Endothelial cell of umbilical vein (primary cell): Measurements from ENCODE around the gene CHRM3. TPM values are rescaled to one million over a fixed set of nuclear protein-coding genes. Genes with fewer than 3 reads are reported as not detected.

Source experiments
- BruUV-seq: library from RNA; stranded (reverse); fragments of 400-500 nt; replicated peaks from 2 replicates; lab custom pipeline; 2021; lab: Mats Ljungman, UMichigan
- CTCF ChIA-PET: fragments of 300-600, 350-600 bp; sonication (Branson Sonifier 250); formaldehyde crosslinking; loops from one replicate; lab custom pipeline; 2021; ENCODE audit warnings: antibody characterized with exemption, inconsistent platforms; lab: Charles Lee
- POLR2A ChIA-PET: fragments of 300-600, 350-600 bp; sonication (Branson Sonifier 250); formaldehyde crosslinking; loops from one replicate; lab custom pipeline; 2021; ENCODE audit warnings: antibody characterized with exemption, inconsistent platforms; lab: Charles Lee
- DNase-seq: peaks from one replicate; pipeline ENCODE4 v3.0.0-alpha.2; 2011; ENCODE audit warnings: low read depth, low spot score
- FAIRE-seq: peaks from 2 replicates; lab custom pipeline; 2011; peaks lifted over from hg19 to GRCh38; lab: Jason Lieb, UNC
- H2AFZ ChIP-seq: 2 replicates; pipeline ENCODE4 v1.6.0; 2012; ENCODE audit warnings: low read depth, low read length, control low read depth, inconsistent platforms
- H3K27ac ChIP-seq: 2 replicates; pipeline ENCODE4 v1.5.1; 2011; ENCODE audit warnings: low read depth, mild to moderate bottlenecking, control low read depth, low read length, moderate library complexity; ENCODE audit not compliant: insufficient read depth
- H3K27me3 ChIP-seq, 2 experiments: 2 replicates each; pipeline versions ENCODE4 v1.6.0 to v1.6.1; 2011; ENCODE audit warnings: low read length in 2 of 2, mixed read lengths in 1 of 2; ENCODE audit not compliant: control insufficient read depth in 2 of 2, insufficient read depth in 2 of 2
- H3K36me3 ChIP-seq, 2 experiments: 2 replicates in 1 of 2; 3 replicates in 1 of 2; pipeline ENCODE4 v1.5.1; 2011; ENCODE audit warnings: low read length in 2 of 2, mild to moderate bottlenecking in 1 of 2, moderate library complexity in 1 of 2; ENCODE audit not compliant: control insufficient read depth in 2 of 2, insufficient read depth in 2 of 2; ENCODE audit errors: extremely low read depth in 1 of 2
- H3K4me1 ChIP-seq: 3 replicates; pipeline ENCODE4 v1.5.1; 2011; ENCODE audit warnings: mild to moderate bottlenecking, low read length; ENCODE audit not compliant: control insufficient read depth, insufficient read depth; ENCODE audit errors: extremely low read depth
- H3K4me2 ChIP-seq: 2 replicates; pipeline ENCODE4 v1.6.1; 2011; ENCODE audit warnings: low read length, control low read depth, mixed read lengths; ENCODE audit not compliant: insufficient read depth
- H3K4me3 ChIP-seq, 3 experiments: fragments of 200-600 bp in 1 of 3; sonication (generic), shearing (Covaris generic) in 1 of 3; replicated peaks in 1 of 3; 2 replicates each; pipeline ENCODE4 v1.5.1; 2011 to 2016; ENCODE audit warnings: control low read depth in 3 of 3, low read length in 3 of 3, mild to moderate bottlenecking in 2 of 3, inconsistent platforms in 1 of 3, low read depth in 1 of 3, moderate library complexity in 1 of 3; ENCODE audit not compliant: insufficient read depth in 1 of 3
- H3K79me2 ChIP-seq: 2 replicates; pipeline ENCODE4 v1.6.0; 2012; ENCODE audit warnings: low read length, inconsistent platforms; ENCODE audit not compliant: control insufficient read depth, insufficient read depth
- H3K9ac ChIP-seq: replicated peaks from 2 replicates; pipeline ENCODE3; 2011; ENCODE audit warnings: low read length, control low read depth; ENCODE audit not compliant: insufficient read depth; ENCODE audit errors: extremely low read depth
- H3K9me1 ChIP-seq: replicated peaks from 3 replicates; pipeline ENCODE4 v1.6.0; 2011; ENCODE audit warnings: mild to moderate bottlenecking, low read length; ENCODE audit not compliant: control insufficient read depth, insufficient read depth; ENCODE audit errors: extremely low read depth
- H3K9me3 ChIP-seq: replicated peaks from 2 replicates; pipeline ENCODE4 v1.5.1; 2012; ENCODE audit warnings: low read length, inconsistent platforms; ENCODE audit not compliant: control insufficient read depth, insufficient read depth
- H4K20me1 ChIP-seq: replicated peaks from 2 replicates; pipeline ENCODE3; 2011; ENCODE audit warnings: mild to moderate bottlenecking, low read length; ENCODE audit not compliant: control insufficient read depth, insufficient read depth; ENCODE audit errors: extremely low read depth
- EZH2 ChIP-seq: IDR thresholded peaks from 2 replicates; pipeline ENCODE4 v1.6.1; 2012; ENCODE audit warnings: borderline replicate concordance, low read depth, mild to moderate bottlenecking, moderate library complexity, low read length, inconsistent platforms; ENCODE audit not compliant: severe bottlenecking
- FOS ChIP-seq: IDR thresholded peaks from 2 replicates; pipeline ENCODE4 v1.6.1; 2011; ENCODE audit warnings: mild to moderate bottlenecking, low read length, moderate library complexity, borderline replicate concordance; ENCODE audit not compliant: insufficient read depth
- GATA2 ChIP-seq: IDR thresholded peaks from 2 replicates; pipeline ENCODE4 v1.7.0; 2011; ENCODE audit warnings: low read depth, mild to moderate bottlenecking, moderate library complexity, mixed read lengths, low read length; ENCODE audit not compliant: insufficient read length, insufficient read depth
- JUN ChIP-seq: IDR thresholded peaks from 2 replicates; pipeline ENCODE4 v1.6.1; 2011; ENCODE audit warnings: borderline replicate concordance, low read depth; ENCODE audit not compliant: insufficient read length, insufficient read depth
- MYC ChIP-seq: IDR thresholded peaks from one replicate; pipeline ENCODE4 v1.6.1; 2011; ENCODE audit warnings: mild to moderate bottlenecking, low read depth, low read length
- POLR2A ChIP-seq: IDR thresholded peaks from 2 replicates; pipeline ENCODE4 v1.6.1; 2012; ENCODE audit warnings: low read depth, mild to moderate bottlenecking, control low read depth, low read length
- POLR2AphosphoS5 ChIP-seq: IDR thresholded peaks from 2 replicates; pipeline ENCODE4 v1.6.1; 2012; ENCODE audit warnings: low read depth, mild to moderate bottlenecking, control low read depth, low read length, moderate library complexity; ENCODE audit not compliant: insufficient read depth
- dilution Hi-C: fragments of 300-500 bp; cut with MboI; formaldehyde crosslinking; loops from one replicate; pipeline ENCODE4 v1.15.0; 2019; ENCODE audit warnings: low sequenced_read_pairs; ENCODE audit not compliant: extremely low pct_ligation_motif_present
- intact Hi-C: fragments of 100-400 bp; cut with micrococcal nuclease; formaldehyde crosslinking; loops from one replicate; pipeline ENCODE4 v1.10.0; 2022
- polyA plus RNA-seq, 4 experiments: library from polyadenylated mRNA; depleted of rRNA in 3 of 4; stranded (reverse) in 3 of 4; unstranded in 1 of 4; fragments of >200 nt; gene quantifications; 2 replicates each; pipeline versions ENCODE4 v1.2.1 to v1.2.3, GENCODE V29; 2011 to 2012; ENCODE audit warnings: missing spikeins in 1 of 4
- total RNA-seq: library from RNA; stranded (reverse); gene quantifications from 2 replicates; pipeline ENCODE4 v1.2.3, GENCODE V29; 2021
- TF ChIP-seq, protein P1 (sequence below), 2 donors: IDR thresholded peaks; 1 replicate in 1 of 2; 2 replicates in 1 of 2; pipeline ENCODE4 v1.5.1; 2011; ENCODE audit warnings: low read length in 2 of 2, mild to moderate bottlenecking in 2 of 2, moderate library complexity in 2 of 2, control low read depth in 1 of 2, inconsistent platforms in 1 of 2, low read depth in 1 of 2; ENCODE audit not compliant: insufficient read depth in 1 of 2; ENCODE audit errors: extremely low read depth in 1 of 2
- TF ChIP-seq, protein P2 (sequence below): IDR thresholded peaks from 2 replicates; pipeline ENCODE4 v1.6.1; 2011; ENCODE audit not compliant: insufficient read depth, insufficient read length

CHRM3 gene
- total and polyA plus RNA-seq, 2 donors (not counting 3 experiments of a cell fraction or from before 2014, with no cell fraction given): not detected

DNA sequence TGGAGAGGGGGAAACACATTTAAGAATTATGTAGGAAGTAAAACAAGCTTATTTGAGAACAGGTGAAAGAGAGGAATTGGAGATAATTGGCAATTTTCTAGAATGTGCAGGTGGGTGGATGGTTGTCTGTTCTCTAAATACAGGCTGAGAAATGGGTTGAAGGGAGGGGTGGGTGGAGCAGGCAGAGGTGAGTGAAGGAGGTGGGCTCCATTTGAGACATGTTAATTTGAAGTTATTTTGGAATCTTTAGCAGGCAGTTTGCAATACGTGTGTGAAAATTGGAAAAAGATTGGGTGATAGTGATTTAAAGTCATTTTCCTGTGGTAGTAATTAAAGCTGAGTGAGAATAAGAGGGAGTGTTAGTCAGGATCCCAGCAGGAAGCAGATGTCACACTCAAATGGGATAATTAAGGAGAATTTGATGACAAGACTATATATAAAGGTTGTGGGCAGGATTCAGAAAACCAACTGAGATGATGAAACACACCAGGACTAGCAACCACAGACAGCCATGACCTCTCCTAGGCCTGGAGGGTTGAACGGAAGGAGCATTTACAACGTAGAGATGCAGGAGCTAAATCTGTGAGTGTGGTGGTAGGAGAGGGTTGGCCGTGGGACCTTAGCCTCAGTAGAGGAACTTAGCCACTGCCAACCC lies 40.6 kb downstream of the CHRM3 start:
- no peak overlapping the region for H3K27ac ChIP-seq
- intact Hi-C loops: no loop called here
- no peaks in the 10 kb centered on the region for H3K9me1 ChIP-seq
- no peak overlapping the region for H3K9ac ChIP-seq
- H3K79me2 ChIP-seq: no peaks in the 10 kb centered on the region
- no peak for FAIRE-seq
- no peaks in the 10 kb centered on the region for H3K27me3 ChIP-seq
- H3K36me3 ChIP-seq: no peaks in the 10 kb centered on the region
- H3K9me3 ChIP-seq: peaks cover 5% of the 10 kb centered on the region
- ChIA-PET POLR2A (no interaction called here), CTCF (no interaction called here)
- no peaks in the 10 kb centered on the region for H4K20me1 ChIP-seq
- no peak overlapping the region for H2AFZ ChIP-seq
- H3K4me1 ChIP-seq: no peaks in the 10 kb centered on the region
- H3K4me3 ChIP-seq: no peak overlapping the region
- dilution Hi-C loops: no loop called here
- no TSS peak for BruUV-seq
- no peak for TF ChIP-seq FOS
- no peak for TF ChIP-seq MYC
- TF ChIP-seq, protein P1, sequence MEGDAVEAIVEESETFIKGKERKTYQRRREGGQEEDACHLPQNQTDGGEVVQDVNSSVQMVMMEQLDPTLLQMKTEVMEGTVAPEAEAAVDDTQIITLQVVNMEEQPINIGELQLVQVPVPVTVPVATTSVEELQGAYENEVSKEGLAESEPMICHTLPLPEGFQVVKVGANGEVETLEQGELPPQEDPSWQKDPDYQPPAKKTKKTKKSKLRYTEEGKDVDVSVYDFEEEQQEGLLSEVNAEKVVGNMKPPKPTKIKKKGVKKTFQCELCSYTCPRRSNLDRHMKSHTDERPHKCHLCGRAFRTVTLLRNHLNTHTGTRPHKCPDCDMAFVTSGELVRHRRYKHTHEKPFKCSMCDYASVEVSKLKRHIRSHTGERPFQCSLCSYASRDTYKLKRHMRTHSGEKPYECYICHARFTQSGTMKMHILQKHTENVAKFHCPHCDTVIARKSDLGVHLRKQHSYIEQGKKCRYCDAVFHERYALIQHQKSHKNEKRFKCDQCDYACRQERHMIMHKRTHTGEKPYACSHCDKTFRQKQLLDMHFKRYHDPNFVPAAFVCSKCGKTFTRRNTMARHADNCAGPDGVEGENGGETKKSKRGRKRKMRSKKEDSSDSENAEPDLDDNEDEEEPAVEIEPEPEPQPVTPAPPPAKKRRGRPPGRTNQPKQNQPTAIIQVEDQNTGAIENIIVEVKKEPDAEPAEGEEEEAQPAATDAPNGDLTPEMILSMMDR (IDR thresholded peaks at IDR 0.05; ENCODE audit: extremely low read depth in 1 of 2, insufficient read depth in 1 of 2, low read depth in 1 of 2, low read length in 2 of 2): no peak
- no peak for TF ChIP-seq JUN
- TF ChIP-seq EZH2: no peak
- no peak for TF ChIP-seq POLR2AphosphoS5
- no peak for TF ChIP-seq POLR2A
- TF ChIP-seq, protein P2, sequence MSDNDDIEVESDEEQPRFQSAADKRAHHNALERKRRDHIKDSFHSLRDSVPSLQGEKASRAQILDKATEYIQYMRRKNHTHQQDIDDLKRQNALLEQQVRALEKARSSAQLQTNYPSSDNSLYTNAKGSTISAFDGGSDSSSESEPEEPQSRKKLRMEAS: no peak
- no peak for TF ChIP-seq GATA2
- no peak overlapping the region for H3K4me2 ChIP-seq
- DNase-seq: no peak
